GM19238 (cell line): ENCODE measurements around the gene IFNG-AS1.

Experiments
- DNase-seq: peaks from one replicate; pipeline ENCODE4 v3.0.0; 2011; ENCODE audit warnings: low spot score; ENCODE audit not compliant: insufficient read length

IFNG-AS1 gene

GRCh38 chr12:68036642-68037041, 47.4 kb downstream of the IFNG-AS1 start:
- DNase-seq = no peak

DNA sequence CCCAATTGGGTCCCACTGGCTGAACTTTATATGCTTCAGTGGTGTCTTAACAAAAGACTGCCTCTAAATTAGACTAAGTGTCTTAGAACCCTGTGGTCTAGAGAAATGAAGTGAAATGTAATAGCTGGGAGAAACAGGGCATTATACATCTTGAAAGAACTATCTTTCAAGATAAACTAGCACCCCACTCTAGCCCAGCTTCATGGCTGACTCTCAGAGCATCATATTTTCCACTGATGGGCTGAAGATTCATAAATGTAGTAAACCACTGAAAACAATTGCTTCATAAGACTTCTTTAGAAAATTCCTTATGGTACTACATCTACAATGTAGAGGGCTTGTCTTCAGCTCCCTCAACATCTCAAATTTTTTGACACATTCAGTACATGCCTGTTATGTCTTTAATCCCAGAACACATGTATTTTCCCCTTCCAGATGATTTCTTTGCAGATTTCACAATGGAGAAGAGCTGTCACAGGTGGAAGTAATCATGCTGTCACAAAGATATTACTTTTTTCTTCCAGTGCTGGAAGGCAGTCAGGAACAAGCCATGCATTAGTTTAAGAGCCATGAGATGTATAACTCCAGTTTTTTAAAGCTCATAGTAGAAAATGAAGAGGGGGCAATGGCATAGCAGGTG, 48.5 kb downstream of the IFNG-AS1 start:
- no peak for DNase-seq

GRCh38 chr12:68038650-68039049, 49.4 kb downstream of the IFNG-AS1 start:
- DNase-seq = no peak

DNA sequence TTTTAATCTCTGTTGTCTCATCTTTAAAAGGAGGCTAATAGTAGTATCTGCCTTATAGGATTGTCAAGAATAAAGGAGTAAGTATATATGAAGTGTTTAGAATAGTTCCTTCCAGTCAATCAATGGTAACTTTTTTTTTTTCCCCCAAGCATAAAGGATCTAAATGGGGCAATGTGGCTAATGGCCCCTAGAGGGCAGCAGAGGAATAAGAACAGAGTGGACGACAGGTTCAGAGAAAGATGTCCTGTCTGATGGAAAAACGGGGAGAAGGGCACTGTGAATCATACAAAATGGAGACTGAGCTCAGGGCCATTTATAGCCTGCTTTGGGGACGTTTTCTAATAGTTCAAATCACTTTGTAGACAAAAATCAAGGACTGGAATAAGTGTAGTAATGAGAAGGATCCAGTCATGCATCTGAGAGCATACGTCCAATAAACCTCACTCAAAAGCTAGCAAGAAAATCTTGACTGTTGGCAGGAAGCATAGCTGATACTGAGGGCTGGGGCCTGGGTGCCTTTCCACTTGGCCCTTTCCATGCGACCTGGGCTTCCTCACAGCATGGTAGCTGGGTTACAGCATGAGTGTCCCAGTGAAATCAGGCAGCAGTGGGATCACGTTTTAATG, 51.3 kb downstream of the IFNG-AS1 start:
- DNase-seq = peak; percentile 14

DNA sequence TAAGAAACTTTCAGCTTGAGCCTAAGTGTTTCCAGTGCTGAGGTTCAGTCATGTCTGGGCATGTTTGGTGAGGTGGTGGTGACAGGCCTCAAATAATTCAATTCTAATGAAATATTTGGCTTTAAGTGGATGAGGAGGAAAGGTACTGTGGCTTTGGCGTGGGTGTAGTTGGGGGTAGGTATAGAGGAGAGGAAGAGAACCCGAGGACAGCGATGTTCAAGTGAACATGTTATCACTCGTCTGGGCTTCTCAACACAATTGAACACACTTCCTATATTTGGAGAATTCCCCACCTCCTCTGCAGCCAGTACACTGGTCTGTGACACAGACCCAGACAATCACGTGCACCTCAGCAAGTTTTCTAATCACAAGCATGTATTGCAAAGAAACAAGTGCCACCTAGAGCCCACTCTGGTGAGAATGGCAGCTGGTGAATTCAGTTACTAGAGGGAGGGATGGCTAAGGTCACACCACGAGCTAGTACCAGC, 53.0 kb downstream of the IFNG-AS1 start:
- peak; percentile 18 for DNase-seq

DNA sequence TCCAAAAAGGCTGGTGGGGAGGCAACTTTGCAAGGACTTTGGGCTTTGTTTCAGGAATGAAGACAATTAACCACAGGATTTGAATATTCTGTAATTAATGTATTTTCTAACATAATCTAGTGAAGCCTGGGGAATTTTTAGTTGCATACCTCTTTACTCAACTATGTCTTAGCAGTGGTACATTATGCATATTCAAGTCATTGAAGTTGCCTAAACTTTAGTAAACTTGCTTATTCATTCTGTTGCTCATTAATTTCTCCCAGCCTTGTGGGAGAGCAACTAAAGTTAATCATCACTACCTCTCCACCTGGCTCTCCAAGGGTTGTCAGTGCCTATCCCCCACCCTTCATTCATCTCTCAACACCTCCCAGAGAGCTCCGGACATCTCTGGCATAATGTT, 54.2 kb downstream of the IFNG-AS1 start:
- DNase-seq = no peak

DNA sequence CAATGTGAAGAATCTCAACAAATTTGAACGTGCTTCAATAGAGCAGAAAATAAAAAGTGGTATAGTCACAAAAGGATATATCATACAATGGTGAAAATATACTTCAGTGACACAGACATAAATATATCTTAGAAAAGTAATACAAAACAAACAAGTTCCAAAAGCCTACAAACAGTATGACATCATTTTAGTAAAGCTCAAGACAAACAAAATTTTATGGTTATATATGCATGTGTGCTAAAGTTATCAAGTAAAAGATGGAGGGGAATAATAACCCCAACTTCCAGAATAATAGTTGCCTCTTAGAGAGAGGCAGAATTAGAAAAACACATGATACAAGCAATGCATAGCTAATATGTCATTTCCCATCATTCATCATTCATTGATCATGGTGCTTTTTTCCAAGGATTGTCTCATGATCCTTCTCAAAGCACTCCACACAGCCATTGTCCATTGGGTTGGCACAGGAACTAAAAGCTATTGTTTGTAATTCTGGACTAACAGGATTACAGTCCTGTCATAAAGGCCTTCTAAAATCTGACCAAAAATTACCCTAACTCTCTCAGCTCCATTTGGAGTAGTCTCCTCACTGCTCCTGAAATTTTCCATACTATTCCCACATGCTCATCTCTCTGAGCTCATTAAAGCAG, 59.5 kb downstream of the IFNG-AS1 start:
- DNase-seq = no peak

DNA sequence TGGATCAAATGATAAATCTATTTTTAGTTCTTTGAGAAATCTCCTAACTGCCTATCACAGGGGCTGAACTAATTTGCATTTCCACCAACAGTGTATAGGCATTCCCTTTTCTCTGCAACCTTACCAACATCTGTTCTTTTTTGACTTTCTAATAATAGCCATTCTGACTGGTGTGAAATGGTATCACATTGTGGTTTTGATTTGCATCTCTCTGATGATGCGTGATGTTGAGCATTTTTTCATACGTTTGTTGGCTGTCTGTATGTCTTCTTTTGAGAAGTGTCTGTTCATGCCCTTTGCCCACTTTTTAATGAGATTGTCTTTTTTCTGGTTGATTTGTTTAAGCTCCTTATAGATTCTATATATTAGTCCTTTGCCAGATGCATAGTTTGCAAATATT, 67.1 kb downstream of the IFNG-AS1 start:
- DNase-seq = no peak

GRCh38 chr12:68063900-68064590, 74.8 kb downstream of the IFNG-AS1 start:
- no peak for DNase-seq

- DNase-seq = no peak
These were observed 75.9 kb downstream of the IFNG-AS1 start for GRCh38 chr12:68065163-68065562.

DNA sequence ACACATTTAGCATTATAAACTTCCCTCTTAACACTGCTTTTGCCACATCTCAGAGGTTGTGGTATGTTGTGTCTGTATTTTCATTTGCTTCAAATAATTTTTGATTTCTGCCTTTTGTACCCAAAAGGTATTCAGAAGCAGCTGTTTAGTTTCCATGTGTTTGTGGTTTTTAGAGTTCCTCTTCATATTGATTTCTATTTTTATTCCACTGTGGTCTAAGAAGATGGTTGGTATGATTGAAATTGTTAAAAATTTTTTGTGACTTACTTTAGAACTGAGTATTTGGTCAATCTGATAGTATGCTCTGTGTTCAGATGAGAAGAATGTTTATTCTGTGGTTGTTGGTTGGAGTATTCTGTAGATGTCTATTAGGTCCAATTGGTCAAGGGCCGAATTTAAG, 76.4 kb downstream of the IFNG-AS1 start:
- no peak for DNase-seq

DNA sequence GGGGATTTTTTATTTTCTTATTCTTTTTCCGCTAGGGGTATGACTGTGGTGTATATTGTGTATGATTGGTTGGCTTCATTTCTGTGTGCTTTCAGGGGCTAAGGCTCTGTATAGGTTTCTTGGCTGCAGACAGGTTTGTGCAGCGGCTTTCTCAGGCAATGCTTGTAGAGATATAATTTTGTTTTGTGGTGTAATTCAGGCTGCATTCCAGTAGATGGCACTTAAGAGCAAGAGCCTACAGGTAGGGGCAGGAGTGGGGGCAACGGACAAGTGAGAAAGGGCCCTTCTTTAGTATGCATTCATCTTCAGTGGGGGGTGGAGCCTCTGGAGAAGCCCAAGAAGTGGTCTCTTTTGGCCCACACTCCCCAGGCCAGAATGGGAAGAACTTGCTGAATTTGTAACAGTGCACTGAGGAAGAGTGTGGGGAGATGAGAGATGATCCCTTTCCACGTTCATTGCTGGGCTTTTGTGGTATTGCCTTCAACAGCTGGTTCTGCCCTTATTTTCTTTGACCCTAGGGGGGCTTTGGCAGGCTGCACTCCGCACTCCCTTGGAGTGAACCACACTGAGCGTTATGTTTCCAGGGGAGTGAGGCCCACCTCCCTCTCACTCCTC, 78.6 kb downstream of the IFNG-AS1 start:
- DNase-seq = no peak

DNA sequence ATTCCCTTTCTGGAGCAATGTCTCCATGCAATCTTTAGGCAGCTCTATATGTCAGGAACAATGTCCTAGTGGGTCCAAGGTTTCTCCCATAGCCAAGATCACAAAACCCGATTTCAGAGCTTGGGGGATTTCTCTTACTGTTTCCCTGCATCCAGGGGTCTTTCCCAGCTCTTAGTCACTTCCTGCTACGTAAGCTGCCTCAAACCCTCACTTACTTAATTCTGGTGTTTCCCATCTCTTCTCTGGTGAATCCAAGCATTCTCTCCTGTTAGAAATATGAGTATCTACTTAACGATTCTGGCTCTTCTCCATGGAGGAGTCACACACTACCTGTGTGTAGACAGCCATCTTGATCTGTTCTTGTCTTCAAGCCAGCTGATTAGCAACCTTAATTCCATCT, 80.0 kb downstream of the IFNG-AS1 start:
- DNase-seq = no peak
